OCI-LY3 (cell line): ENCODE results near the gene GPR132.

Experiments
- CTCF ChIP-seq: fragments of 200-600, 300-600 bp; sonication (generic); IDR thresholded peaks from 2 replicates; pipeline ENCODE4 v1.5.1; 2014; ENCODE audit warnings: antibody characterized with exemption, low read length, low read depth
- EZH2phosphoT487 ChIP-seq: fragments of 200-600 bp; shearing (Covaris generic); IDR thresholded peaks from 2 replicates; pipeline ENCODE4 v1.6.1; 2018; ENCODE audit warnings: antibody characterized with exemption, mixed run types, low read depth

- TF ChIP-seq CTCF (no peak), EZH2phosphoT487 (no peak)
Measured at GRCh38 chr14:105007593-105008264, 57.5 kb downstream of the GPR132 start.
